ENCODE results near the gene MISP3. TPM values are rescaled to one million over a fixed set of nuclear protein-coding genes. Genes with fewer than 3 reads are reported as not detected.

Gene MISP3
- total and polyA plus RNA-seq, 9 of the 15 experiments (the other 6 are each of a cell fraction or from before 2014, with no cell fraction given) = 0.25 to 5.6 (median 1.6) TPM

- ATAC-seq = no peak
- no peaks in the 10 kb centered on the region for H4K20me1 ChIP-seq (replicated peaks; ENCODE audit: control insufficient read depth, insufficient read depth, low read length)
These were observed 2.1 kb upstream of the MISP3 start for GRCh38 chr19:14070268-14071050.

More at GRCh38 chr19:14070268-14071050, 2.1 kb upstream of the MISP3 start:
- ChIA-PET POLR2A (interaction anchor here (0.6 to 1.0 kb wide), 4 partner anchors 9 to 12 kb away, joined by 3 to 4 read pairs (median 4); no protein-coding TSS in a partner anchor), CTCF (ENCODE audit: low intra/inter-chr PET ratio) (no interaction called here)
- H3K27ac ChIP-seq (ENCODE audit: extremely low read depth, low read depth, low read length) = no peak overlapping the region
- peaks cover 19% of the 10 kb centered on the region for H3K79me2 ChIP-seq (ENCODE audit: control insufficient read depth, insufficient read depth, low read length)
- H3K9me1 ChIP-seq (ENCODE audit: control insufficient read depth, insufficient read depth, low read length) = no peaks in the 10 kb centered on the region
- H3K4me1 ChIP-seq (replicated peaks in 1 of 2; ENCODE audit: control insufficient read depth in 2 of 2, insufficient read depth in 2 of 2, low read length in 2 of 2) = peaks cover 9 to 47% of the 10 kb centered on the region in 2 experiments; a peak in 4 of 5 replicates
- no peak overlapping the region for H3K4me3 ChIP-seq
- no peak for FAIRE-seq
- H2AFZ ChIP-seq (ENCODE audit: low read depth, low read length) = no peak overlapping the region
- H3K36me3 ChIP-seq (ENCODE audit: control insufficient read depth, insufficient read depth, low read length) = no peaks in the 10 kb centered on the region
- in situ Hi-C loops (cut with MboI) (loop anchor here (5.0 to 25.0 kb wide), 2 partner anchors 188 to 483 kb away; no protein-coding TSS in a partner anchor), intact Hi-C loops (cut with micrococcal nuclease) (no loop called here)
- DNase-seq (ENCODE audit: extremely low read depth in 1 of 4, low spot score in 3 of 4) = no peak
- peak overlapping the region in 1 of 2 experiments; percentile 26; a peak in 1 of 4 replicates for H3K9ac ChIP-seq (ENCODE audit: insufficient read depth in 1 of 2, low read depth in 2 of 2, low read length in 2 of 2)
- no peak overlapping the region for H3K4me2 ChIP-seq (ENCODE audit: insufficient read depth, low read length)
- no peaks in the 10 kb centered on the region for H3K27me3 ChIP-seq (ENCODE audit: control insufficient read depth in 2 of 2, insufficient read depth in 2 of 2, low read length in 2 of 2)
- no TSS peak for BruUV-seq (replicated peaks)
- WGBS (ENCODE audit: insufficient coverage, low coverage, missing lambda C conversion rate) = 75% methylated on average over 22 of the region's 43 CpGs
- no peaks in the 10 kb centered on the region for H3K9me3 ChIP-seq (replicated peaks; ENCODE audit: control insufficient read depth, insufficient read depth, low read depth, low read length)
- TF ChIP-seq TFAP4 (CRISPR knock-in tag; IDR thresholded peaks at IDR 0.05; ENCODE audit: borderline replicate concordance) (0 out of 2 replicates have a peak, but pooled peaks have one; percentile 13), LCOR (CRISPR knock-in tag; IDR thresholded peaks at IDR 0.05) (no peak), ZBTB33 (CRISPR knock-in tag; IDR thresholded peaks at IDR 0.05) (peak; percentile 90)
